IMR-90 (cell line): ENCODE results near the gene TBC1D8. TPM values are rescaled to one million over a fixed set of nuclear protein-coding genes. Genes with fewer than 3 reads are reported as not detected.

Experiments
- ATAC-seq: fragments of 200-7000 bp; cut with Tn5 transposase; 2 replicates; pipeline ENCODE4 v1.9.1; 2020; ENCODE audit warnings: low read depth, mild to moderate bottlenecking, moderate library complexity
- BruUV-seq: library from RNA; stranded (reverse); fragments of 400-500 nt; replicated peaks from 2 replicates; lab custom pipeline; 2021; lab: Mats Ljungman, UMichigan
- CTCF ChIA-PET: fragments of 300-600 bp; formaldehyde crosslinking; extraction: SDS; loops from one replicate; lab custom pipeline; 2021; ENCODE audit warnings: antibody characterized with exemption; lab: Yijun Ruan, JAX
- POLR2A ChIA-PET: fragments of 300-600 bp; sonication (Branson Sonifier 250); formaldehyde crosslinking; loops from one replicate; lab custom pipeline; 2022; ENCODE audit warnings: antibody characterized with exemption; ENCODE audit not compliant: unreplicated experiment; lab: Charles Lee
- DNase-seq: peaks from one replicate; pipeline ENCODE4 v3.0.0; 2013
- H2AFZ ChIP-seq: replicated peaks from 2 replicates; pipeline ENCODE3; 2013; ENCODE audit warnings: low read length, mild to moderate bottlenecking; ENCODE audit not compliant: poor library complexity
- H2AK5ac ChIP-seq: 2 replicates; pipeline ENCODE4 v1.6.1; 2013; ENCODE audit warnings: low read depth, low read length, inconsistent platforms
- H2AK9ac ChIP-seq: replicated peaks from 2 replicates; pipeline ENCODE3; 2013; ENCODE audit warnings: mild to moderate bottlenecking, low read depth, low read length, moderate library complexity; ENCODE audit not compliant: poor library complexity
- H2BK120ac ChIP-seq: 2 replicates; pipeline ENCODE4 v1.6.1; 2013; ENCODE audit warnings: low read depth, low read length, inconsistent platforms
- H2BK15ac ChIP-seq: 3 replicates; pipeline ENCODE4 v1.6.1; 2013; ENCODE audit warnings: low read depth, low read length, inconsistent platforms
- H2BK20ac ChIP-seq: 2 replicates; pipeline ENCODE4 v1.6.1; 2013; ENCODE audit warnings: low read depth, mild to moderate bottlenecking, inconsistent platforms, low read length, moderate library complexity
- H2BK5ac ChIP-seq: 2 replicates; pipeline ENCODE4 v1.6.1; 2013; ENCODE audit warnings: mild to moderate bottlenecking, low read depth, low read length, inconsistent platforms; ENCODE audit not compliant: poor library complexity, severe bottlenecking
- H3K14ac ChIP-seq: replicated peaks from 2 replicates; pipeline ENCODE4 v1.6.1; 2013; ENCODE audit warnings: low read depth, low read length, inconsistent platforms
- H3K18ac ChIP-seq: 2 replicates; pipeline ENCODE4 v1.6.1; 2013; ENCODE audit warnings: low read depth, low read length, control low read depth
- H3K23ac ChIP-seq: 2 replicates; pipeline ENCODE4 v1.6.1; 2013; ENCODE audit warnings: low read depth, low read length, inconsistent platforms
- H3K27ac ChIP-seq: 2 replicates; pipeline ENCODE4 v1.5.1; 2013; ENCODE audit warnings: mild to moderate bottlenecking, control low read depth, low read length; ENCODE audit not compliant: insufficient read depth
- H3K27me3 ChIP-seq: 2 replicates; pipeline ENCODE4 v1.6.1; 2013; ENCODE audit warnings: low read length; ENCODE audit not compliant: control insufficient read depth, insufficient read depth
- H3K36me3 ChIP-seq: 2 replicates; pipeline ENCODE4 v1.6.1; 2013; ENCODE audit warnings: low read length, mixed read lengths; ENCODE audit not compliant: control insufficient read depth, insufficient read depth
- H3K4ac ChIP-seq: 2 replicates; pipeline ENCODE4 v1.6.1; 2013; ENCODE audit warnings: low read depth, low read length, inconsistent platforms
- H3K4me1 ChIP-seq: 2 replicates; pipeline ENCODE4 v1.6.1; 2013; ENCODE audit warnings: low read length, mixed read lengths; ENCODE audit not compliant: control insufficient read depth, insufficient read depth
- H3K4me2 ChIP-seq: 2 replicates; pipeline ENCODE4 v1.6.1; 2013; ENCODE audit warnings: low read depth, mild to moderate bottlenecking, control low read depth, low read length, moderate library complexity
- H3K4me3 ChIP-seq: 2 replicates; pipeline ENCODE4 v1.5.1; 2013; ENCODE audit warnings: low read depth, mild to moderate bottlenecking, control low read depth, low read length, moderate library complexity; ENCODE audit not compliant: insufficient read depth
- H3K56ac ChIP-seq: 2 replicates; pipeline ENCODE4 v1.6.1; 2013; ENCODE audit warnings: low read length, inconsistent platforms; ENCODE audit not compliant: insufficient read depth; ENCODE audit errors: extremely low read depth
- H3K79me1 ChIP-seq, 2 experiments: 2 replicates each; pipeline ENCODE4 v1.6.1; 2013; ENCODE audit warnings: low read length in 2 of 2, inconsistent platforms in 1 of 2, low read depth in 1 of 2
- H3K9ac ChIP-seq: 2 replicates; pipeline ENCODE4 v1.6.1; 2013; ENCODE audit warnings: low read depth, low read length, control low read depth
- H3K9me1 ChIP-seq: 2 replicates; pipeline ENCODE4 v1.6.1; 2013; ENCODE audit warnings: low read length, inconsistent platforms; ENCODE audit not compliant: insufficient read depth
- H3K9me3 ChIP-seq: 2 replicates; pipeline ENCODE4 v1.6.1; 2013; ENCODE audit warnings: low read length; ENCODE audit not compliant: control insufficient read depth, insufficient read depth
- H4K20me1 ChIP-seq: 2 replicates; pipeline ENCODE4 v1.6.1; 2013; ENCODE audit warnings: low read length, inconsistent platforms; ENCODE audit not compliant: insufficient read depth
- H4K5ac ChIP-seq: 2 replicates; pipeline ENCODE4 v1.6.1; 2013; ENCODE audit warnings: mild to moderate bottlenecking, low read depth, low read length, control low read depth
- H4K8ac ChIP-seq, 2 experiments: 2 replicates each; pipeline ENCODE4 v1.6.1; 2013; ENCODE audit warnings: low read depth in 2 of 2, low read length in 2 of 2, control low read depth in 1 of 2, inconsistent platforms in 1 of 2
- H4K91ac ChIP-seq: 2 replicates; pipeline ENCODE4 v1.6.1; 2013; ENCODE audit warnings: low read depth, low read length, inconsistent platforms; ENCODE audit not compliant: insufficient read depth
- BHLHE40 ChIP-seq: fragments of 150-350 bp; IDR thresholded peaks from 2 replicates; pipeline ENCODE4 v1.6.1; 2016; ENCODE audit warnings: mild to moderate bottlenecking, low read depth, low read length
- CEBPB ChIP-seq: IDR thresholded peaks from 2 replicates; pipeline ENCODE4 v1.6.1; 2012; ENCODE audit warnings: low read depth, low read length, improper control_type of control experiment
- CHD1 ChIP-seq: IDR thresholded peaks from 2 replicates; pipeline ENCODE4 v1.6.1; 2012; ENCODE audit warnings: low read depth, low read length, improper control_type of control experiment
- FOS ChIP-seq: fragments of 150-350 bp; IDR thresholded peaks from 2 replicates; pipeline ENCODE4 v1.6.1; 2016; ENCODE audit warnings: low read depth, low read length
- MAFK ChIP-seq: IDR thresholded peaks from 2 replicates; pipeline ENCODE4 v1.6.1; 2012; ENCODE audit warnings: low read depth, low read length, improper control_type of control experiment
- MAZ ChIP-seq: IDR thresholded peaks from 2 replicates; pipeline ENCODE4 v1.6.1; 2012; ENCODE audit warnings: low read depth, mild to moderate bottlenecking, low read length, improper control_type of control experiment, moderate library complexity, borderline replicate concordance
- MXI1 ChIP-seq: IDR thresholded peaks from 2 replicates; pipeline ENCODE4 v1.6.1; 2012; ENCODE audit warnings: low read depth, mild to moderate bottlenecking, low read length, moderate library complexity, borderline replicate concordance
- NFE2L2 ChIP-seq: fragments of 150-350 bp; IDR thresholded peaks from 2 replicates; pipeline ENCODE4 v1.6.1; 2016; ENCODE audit warnings: low read depth, mild to moderate bottlenecking, low read length
- POLR2A ChIP-seq: IDR thresholded peaks from 2 replicates; pipeline ENCODE4 v1.6.1; 2012; ENCODE audit warnings: mild to moderate bottlenecking, low read depth, low read length
- RAD21 ChIP-seq: IDR thresholded peaks from 2 replicates; pipeline ENCODE4 v1.6.1; 2012; ENCODE audit warnings: low read length, improper control_type of control experiment
- RCOR1 ChIP-seq: IDR thresholded peaks from 2 replicates; pipeline ENCODE4 v1.6.1; 2012; ENCODE audit warnings: mild to moderate bottlenecking, low read length, improper control_type of control experiment; ENCODE audit not compliant: insufficient replicate concordance
- RFX5 ChIP-seq: IDR thresholded peaks from 2 replicates; pipeline ENCODE4 v1.8.0; 2012; ENCODE audit warnings: low read depth, mild to moderate bottlenecking, low read length, moderate library complexity
- SMC3 ChIP-seq: fragments of 150-350 bp; IDR thresholded peaks from 2 replicates; pipeline ENCODE4 v1.6.1; 2016; ENCODE audit warnings: low read depth, mild to moderate bottlenecking, antibody characterized with exemption, low read length, moderate library complexity
- USF2 ChIP-seq: fragments of 150-350 bp; IDR thresholded peaks from 2 replicates; pipeline ENCODE4 v1.6.1; 2017; ENCODE audit warnings: mild to moderate bottlenecking, antibody characterized with exemption, low read length, low read depth
- WGBS, 2 experiments: methylation state at CpG; one replicate each; pipeline versions ENCODE4 v1.1.5 to v1.1.7; 2013; ENCODE audit warnings: missing lambda C conversion rate in 2 of 2; ENCODE audit not compliant: insufficient read length in 1 of 2; ENCODE audit errors: extremely low coverage in 2 of 2; 5-methylcytosine and 5-hydroxymethylcytosine counted together
- dilution Hi-C: fragments of 300-500 bp; cut with HindIII; formaldehyde crosslinking; loops from one replicate; pipeline ENCODE4 v1.14.3; 2018; ENCODE audit warnings: low sequenced_read_pairs; ENCODE audit not compliant: unreplicated experiment
- in situ Hi-C: fragments of 300-500 bp; cut with MboI; formaldehyde crosslinking; loops from 3 replicates; pipeline ENCODE4 v1.14.3; 2019; ENCODE audit warnings: low sequenced_read_pairs, inconsistent platforms, mixed read lengths
- intact Hi-C: fragments of 100-400 bp; cut with micrococcal nuclease; formaldehyde crosslinking; loops from 2 replicates; pipeline ENCODE4 v1.10.0; 2022
- polyA plus RNA-seq, 3 experiments: library from polyadenylated mRNA; depleted of rRNA; stranded (reverse); fragments of >200 nt; gene quantifications; 2 replicates each; pipeline ENCODE4 v1.2.3, GENCODE V29; 2012; ENCODE audit warnings: low replicate concordance in 1 of 3
- total RNA-seq: library from RNA; depleted of rRNA; stranded (reverse); fragments of >200 nt; gene quantifications from 2 replicates; pipeline ENCODE4 v1.2.3, GENCODE V29; 2012
- TF ChIP-seq, protein P1 (sequence below): conservative IDR thresholded peaks from 2 replicates; pipeline ENCODE4 v1.5.1; 2012; ENCODE audit warnings: mild to moderate bottlenecking, low read depth, low read length, improper control_type of control experiment
- TF ChIP-seq, protein P2 (sequence below): fragments of 150-350 bp; IDR thresholded peaks from 2 replicates; pipeline ENCODE4 v1.6.1; 2016; ENCODE audit warnings: low read depth, mild to moderate bottlenecking, low read length, moderate library complexity, borderline replicate concordance

The TBC1D8 gene
- total and polyA plus RNA-seq, 2 of the 4 experiments (the other 2 are of a cell fraction), result 1.3 to 1.5 TPM

GRCh38 chr2:101116841-101117552, 34.2 kb downstream of the TBC1D8 start:
- Histone ChIP-seq H2AFZ (no peak overlapping the region), H3K23ac (no peak overlapping the region; the same call in 1 of the 2 replicates), H3K27me3 (no peaks in the 10 kb centered on the region), H2AK5ac (no peak overlapping the region), H4K8ac (no peak overlapping the region), H3K9ac (no peak overlapping the region), H3K4me1 (peaks cover 13% of the 10 kb centered on the region), H3K14ac (no peak overlapping the region), H2BK15ac (no peak overlapping the region), H4K5ac (no peak overlapping the region), H2BK5ac (no peak overlapping the region), H3K79me1 (peaks cover 0 to 58% of the 10 kb centered on the region in 2 experiments; a peak in 2 of 4 replicates), H4K20me1 (no peaks in the 10 kb centered on the region), H3K18ac (no peak overlapping the region), H4K91ac (no peak overlapping the region), H3K27ac (no peak overlapping the region), H3K4ac (no peak overlapping the region), H3K56ac (no peak overlapping the region), H2AK9ac (no peak overlapping the region), H2BK120ac (no peak overlapping the region), H3K36me3 (no peaks in the 10 kb centered on the region), H2BK20ac (no peak overlapping the region), H3K9me1 (peaks cover 21% of the 10 kb centered on the region), H3K4me2 (no peak overlapping the region), H3K9me3 (no peaks in the 10 kb centered on the region), H3K4me3 (no peak overlapping the region)
- dilution Hi-C loops, result no loop called here
- TF ChIP-seq CEBPB, result no peak
- no peak for TF ChIP-seq MAFK
- TF ChIP-seq POLR2A, result no peak
- TF ChIP-seq USF2, result no peak
- no peak for TF ChIP-seq MXI1
- no peak for TF ChIP-seq SMC3
- TF ChIP-seq, protein P1, sequence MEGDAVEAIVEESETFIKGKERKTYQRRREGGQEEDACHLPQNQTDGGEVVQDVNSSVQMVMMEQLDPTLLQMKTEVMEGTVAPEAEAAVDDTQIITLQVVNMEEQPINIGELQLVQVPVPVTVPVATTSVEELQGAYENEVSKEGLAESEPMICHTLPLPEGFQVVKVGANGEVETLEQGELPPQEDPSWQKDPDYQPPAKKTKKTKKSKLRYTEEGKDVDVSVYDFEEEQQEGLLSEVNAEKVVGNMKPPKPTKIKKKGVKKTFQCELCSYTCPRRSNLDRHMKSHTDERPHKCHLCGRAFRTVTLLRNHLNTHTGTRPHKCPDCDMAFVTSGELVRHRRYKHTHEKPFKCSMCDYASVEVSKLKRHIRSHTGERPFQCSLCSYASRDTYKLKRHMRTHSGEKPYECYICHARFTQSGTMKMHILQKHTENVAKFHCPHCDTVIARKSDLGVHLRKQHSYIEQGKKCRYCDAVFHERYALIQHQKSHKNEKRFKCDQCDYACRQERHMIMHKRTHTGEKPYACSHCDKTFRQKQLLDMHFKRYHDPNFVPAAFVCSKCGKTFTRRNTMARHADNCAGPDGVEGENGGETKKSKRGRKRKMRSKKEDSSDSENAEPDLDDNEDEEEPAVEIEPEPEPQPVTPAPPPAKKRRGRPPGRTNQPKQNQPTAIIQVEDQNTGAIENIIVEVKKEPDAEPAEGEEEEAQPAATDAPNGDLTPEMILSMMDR, result no peak
- TF ChIP-seq RFX5, result no peak
- no peak for TF ChIP-seq NFE2L2
- no peak for TF ChIP-seq MAZ
- TF ChIP-seq RAD21, result no peak
- TF ChIP-seq RCOR1, result no peak
- no peak for TF ChIP-seq BHLHE40
- no peak for TF ChIP-seq FOS
- TF ChIP-seq, protein P2, sequence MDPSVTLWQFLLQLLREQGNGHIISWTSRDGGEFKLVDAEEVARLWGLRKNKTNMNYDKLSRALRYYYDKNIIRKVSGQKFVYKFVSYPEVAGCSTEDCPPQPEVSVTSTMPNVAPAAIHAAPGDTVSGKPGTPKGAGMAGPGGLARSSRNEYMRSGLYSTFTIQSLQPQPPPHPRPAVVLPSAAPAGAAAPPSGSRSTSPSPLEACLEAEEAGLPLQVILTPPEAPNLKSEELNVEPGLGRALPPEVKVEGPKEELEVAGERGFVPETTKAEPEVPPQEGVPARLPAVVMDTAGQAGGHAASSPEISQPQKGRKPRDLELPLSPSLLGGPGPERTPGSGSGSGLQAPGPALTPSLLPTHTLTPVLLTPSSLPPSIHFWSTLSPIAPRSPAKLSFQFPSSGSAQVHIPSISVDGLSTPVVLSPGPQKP, result no peak
- TF ChIP-seq CHD1, result no peak
- ATAC-seq (no peak), DNase-seq (no peak)
- WGBS, 2 experiments, result no CpG with 5 or more reads among the region's 9 CpGs
- BruUV-seq, result no TSS peak
- CTCF ChIA-PET, result interaction anchor here (0.6 kb wide), 1 partner anchor 1276 kb away, joined by 3 read pairs; no protein-coding TSS in a partner anchor
- intact Hi-C loops, result no loop called here
- POLR2A ChIA-PET, result no interaction called here
- in situ Hi-C loops, result no loop called here
